Measurements from ENCODE around the gene STK39.

Gene STK39

DNA sequence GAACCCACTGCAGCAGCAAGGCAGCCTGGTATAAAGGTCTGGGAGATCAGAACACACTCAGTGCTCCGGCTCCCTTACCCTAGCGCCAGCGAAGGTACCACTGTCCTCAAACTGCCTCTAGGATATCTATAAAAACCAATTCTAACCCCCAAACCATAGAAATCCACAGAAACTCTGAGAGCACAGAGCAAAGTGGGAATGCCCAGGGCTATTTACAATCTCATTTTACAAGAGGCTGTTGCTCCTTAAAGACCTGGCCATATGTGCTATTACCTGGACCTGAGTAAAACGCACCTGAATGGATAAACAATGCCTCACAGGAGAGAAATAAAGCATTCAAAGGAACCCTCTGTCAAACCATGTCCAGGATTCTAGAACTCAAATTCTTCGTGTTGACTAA lies 4.3 kb downstream of the STK39 start:
- peak; percentile 7 for DNase-seq (ENCODE audit: low read depth, low spot score)

DNA sequence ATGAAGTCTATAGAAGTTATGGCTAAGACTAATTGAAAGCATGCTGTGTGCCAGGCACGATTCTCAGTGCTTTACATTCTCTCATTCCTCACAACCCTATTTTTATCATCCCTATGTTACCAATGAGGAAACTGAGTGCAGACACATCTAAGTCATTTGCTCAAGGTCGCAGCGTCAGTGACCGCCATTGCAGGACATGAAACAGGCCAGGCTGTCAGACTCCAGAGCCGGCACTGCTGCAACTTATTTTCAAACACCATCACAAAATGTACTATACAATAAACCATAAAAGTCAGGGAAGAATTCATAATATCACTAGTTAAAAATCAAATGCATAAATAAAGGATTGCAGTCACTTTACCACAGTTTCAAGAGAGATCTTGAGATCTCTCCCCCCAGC lies 5.6 kb downstream of the STK39 start:
- no peak for DNase-seq (ENCODE audit: low read depth, low spot score)

DNA sequence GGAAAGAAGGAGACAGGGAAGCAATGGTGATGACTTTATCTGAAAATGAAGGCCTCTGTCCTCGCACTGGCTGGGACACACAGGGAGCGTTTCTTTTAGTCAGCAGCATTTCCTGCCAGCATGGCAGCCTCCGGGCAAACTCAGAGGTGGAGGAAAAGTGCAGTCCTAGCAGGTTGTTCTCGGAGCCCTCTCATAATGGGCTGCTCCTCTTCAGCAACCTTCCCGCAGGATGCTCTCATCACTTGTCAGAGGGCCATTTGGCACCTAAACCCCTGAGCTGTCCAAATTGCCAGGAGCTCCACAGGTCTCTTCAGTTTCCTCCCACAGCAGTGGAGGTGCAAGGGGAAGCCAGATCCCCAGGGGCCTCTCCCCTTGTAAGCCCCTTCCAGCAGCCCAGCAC lies 6.2 kb downstream of the STK39 start:
- peak; percentile 68 for DNase-seq (ENCODE audit: low read depth, low spot score)

DNA sequence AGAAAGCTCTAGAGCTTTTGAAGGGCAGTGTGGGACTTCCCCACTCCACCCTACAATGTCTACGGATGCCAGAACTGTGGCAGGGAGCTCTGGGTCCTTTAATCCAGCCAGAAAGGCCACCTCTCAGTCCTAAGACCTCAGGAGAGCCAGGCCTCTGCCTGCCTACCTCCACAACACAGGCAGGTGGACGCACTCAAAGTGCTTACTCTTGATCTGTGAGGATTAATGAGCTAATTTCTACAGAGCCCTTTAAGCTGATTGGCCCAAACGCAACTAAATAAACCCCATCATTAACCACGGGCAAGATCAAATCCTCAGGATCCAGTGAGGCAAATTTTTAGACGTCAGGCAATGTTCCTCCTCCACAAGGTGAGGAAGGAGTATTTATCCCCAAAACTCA lies 8.1 kb downstream of the STK39 start:
- DNase-seq (ENCODE audit: low read depth, low spot score), result no peak

DNA sequence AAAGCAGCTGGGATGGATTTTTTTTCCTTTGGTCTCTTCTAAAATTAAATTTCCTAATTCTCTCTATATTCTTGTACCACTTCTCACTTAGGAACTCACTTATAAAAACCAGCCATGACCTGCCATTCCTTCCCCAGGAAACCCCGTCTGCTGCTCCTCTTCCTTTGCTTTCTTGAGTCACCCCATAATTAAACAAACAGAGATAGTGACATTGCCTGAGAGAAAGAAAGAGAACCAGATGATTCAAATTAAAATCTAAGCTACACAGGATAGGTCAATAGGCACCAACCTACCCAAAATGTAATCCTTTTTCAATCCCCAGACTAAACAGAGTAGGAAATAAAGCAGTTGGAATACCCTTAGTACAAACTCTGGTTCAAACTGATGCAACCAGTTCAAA lies 9.7 kb downstream of the STK39 start:
- DNase-seq (ENCODE audit: low read depth, low spot score), result no peak

DNA sequence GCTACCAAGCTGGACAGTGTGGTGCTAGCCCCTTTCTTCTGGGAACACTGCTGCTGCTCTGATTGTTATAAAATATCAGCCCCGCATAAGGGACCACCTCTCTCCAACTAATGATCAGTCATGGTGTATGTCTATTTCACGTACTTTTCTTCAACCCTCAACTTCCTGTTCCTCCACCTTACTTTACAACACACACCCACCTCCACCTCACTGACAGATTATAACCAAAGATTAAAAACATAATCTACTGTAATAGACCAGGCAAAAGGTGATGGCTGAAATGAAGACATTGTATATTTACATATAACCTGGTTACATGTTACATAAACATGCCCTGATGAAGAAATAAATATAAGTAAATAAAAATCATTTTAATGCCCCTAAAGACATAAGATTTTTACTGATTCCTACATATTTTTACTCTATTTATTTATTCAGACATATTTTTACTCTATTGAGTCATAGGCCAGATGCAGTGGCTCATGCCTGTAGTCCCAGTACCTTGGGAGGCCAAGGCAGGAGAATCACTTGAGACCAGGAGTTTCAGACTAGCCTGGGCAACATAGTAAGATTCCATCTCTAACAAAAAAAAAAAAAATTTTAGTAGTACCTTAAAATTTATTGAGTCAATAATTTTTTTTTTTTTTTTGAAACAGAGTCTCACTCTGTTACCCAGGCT lies 12.8 kb downstream of the STK39 start:
- DNase-seq (ENCODE audit: low read depth, low spot score), result no peak

DNA sequence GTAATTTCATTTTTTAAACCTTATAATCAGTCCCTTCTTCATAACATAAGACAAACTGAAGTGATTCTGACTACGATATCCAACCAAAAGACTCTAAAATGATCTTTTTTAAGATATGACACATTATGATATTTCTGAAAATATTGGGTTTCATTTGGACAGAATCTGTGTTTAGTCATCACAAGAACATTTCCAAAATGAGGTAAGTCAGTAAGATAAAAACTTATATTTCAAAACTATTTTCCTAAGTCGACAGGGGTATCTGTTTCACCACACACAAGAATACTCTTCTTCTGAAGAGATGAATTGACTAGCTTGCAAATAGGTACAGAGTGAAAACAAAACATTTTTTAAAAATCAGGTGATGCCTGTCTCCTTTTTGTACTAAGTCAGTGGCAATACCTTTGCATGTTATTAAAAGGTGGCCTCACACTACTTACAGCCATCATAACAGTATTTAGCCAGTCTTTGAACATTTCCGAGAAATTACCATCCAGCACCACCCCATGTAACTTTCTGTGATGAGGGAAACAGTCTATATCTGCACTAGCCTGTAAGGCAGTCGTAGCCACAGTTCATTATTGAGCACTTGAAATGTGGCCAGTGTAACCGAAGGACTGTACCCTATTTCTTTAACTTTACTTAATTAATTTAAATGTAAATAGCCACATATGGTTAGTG lies 13.5 kb downstream of the STK39 start:
- no peak for DNase-seq (ENCODE audit: low read depth, low spot score)

DNA sequence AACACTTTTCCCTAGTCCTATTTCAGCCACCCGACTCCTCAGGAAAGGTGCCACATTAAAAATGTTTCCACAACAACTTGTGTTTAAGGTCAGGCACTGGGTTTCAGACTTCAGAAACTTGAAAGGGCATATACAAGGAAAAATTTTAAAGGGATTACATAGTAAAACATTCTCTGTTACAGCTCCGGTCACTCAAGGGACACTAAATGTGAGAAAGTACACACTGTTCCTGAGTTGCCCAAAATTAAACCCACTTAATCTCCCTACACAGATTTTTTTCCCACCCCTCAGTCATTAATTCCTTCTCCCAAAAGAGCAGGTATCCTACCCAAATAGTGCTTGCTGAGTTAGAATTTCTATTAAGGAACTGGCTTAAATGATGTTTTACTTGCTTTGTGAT lies 14.2 kb downstream of the STK39 start:
- no peak for DNase-seq (ENCODE audit: low read depth, low spot score)

DNA sequence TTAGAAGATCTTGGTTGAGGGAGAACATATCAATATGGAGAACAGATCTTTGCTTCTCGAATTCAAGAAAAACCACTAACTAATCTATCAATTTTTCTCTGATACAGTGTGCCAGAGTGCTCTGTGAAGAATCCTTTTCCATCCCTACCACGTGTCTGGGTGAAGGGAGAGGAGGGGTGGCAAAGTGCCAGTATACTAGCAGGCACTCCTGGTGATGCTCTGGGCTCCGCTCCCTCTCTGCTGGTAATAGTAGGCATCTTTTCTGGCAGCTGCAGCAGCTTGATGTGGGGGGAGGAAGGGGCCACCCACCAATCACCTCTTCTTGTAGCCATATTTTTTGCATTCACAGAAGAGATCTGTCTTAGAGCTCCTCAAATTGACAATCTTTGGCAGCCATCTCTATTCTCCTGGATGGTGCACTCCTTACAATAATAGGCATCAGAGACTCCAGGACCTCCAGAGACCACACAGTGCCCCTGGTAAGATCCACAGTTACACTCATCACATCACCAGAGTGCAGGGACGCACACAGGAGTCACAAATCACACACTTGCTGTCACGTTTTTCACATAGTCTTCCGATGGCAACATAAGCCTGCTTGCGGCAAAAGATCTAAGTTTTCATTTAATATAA lies 15.7 kb downstream of the STK39 start:
- DNase-seq (ENCODE audit: low read depth, low spot score), result no peak

DNA sequence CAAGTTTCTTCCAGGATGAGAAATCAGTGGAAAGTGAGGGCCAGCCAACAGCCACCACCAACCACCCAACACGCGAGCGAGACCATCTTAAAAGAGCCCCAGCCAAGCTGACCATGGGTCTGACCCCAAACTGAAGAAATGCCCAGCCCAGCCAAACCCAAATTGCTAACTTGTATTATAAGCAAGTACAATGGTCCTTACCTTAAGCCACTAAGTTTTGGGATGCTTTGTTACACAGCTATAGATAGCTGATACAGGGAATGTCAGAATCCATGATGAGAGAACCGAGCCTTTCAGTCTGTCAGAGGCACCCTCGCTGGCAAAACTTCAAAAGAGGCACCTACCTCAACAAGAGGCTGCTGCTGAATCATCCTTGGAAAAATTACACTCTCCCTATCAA lies 17.0 kb downstream of the STK39 start:
- no peak for DNase-seq (ENCODE audit: low read depth, low spot score)

DNA sequence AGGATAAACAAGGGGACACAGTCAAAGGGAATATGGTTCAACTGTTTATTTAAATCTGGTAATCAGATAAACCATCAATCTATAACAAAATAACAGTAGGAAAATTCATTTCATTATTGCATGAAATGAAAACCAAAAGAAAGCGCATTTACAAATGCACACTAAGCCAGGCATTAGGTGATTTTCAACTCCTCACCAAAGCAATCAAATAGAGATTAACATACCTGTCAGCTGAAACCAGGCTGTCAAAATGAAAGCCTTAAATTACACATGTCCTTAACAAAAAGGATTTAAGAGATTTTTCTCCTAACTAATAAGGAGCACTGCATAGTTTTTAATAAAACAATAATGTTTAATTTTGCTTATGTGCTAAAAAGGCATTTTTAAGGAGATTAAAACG lies 23.0 kb downstream of the STK39 start:
- no peak for DNase-seq (ENCODE audit: low read depth, low spot score)

DNA sequence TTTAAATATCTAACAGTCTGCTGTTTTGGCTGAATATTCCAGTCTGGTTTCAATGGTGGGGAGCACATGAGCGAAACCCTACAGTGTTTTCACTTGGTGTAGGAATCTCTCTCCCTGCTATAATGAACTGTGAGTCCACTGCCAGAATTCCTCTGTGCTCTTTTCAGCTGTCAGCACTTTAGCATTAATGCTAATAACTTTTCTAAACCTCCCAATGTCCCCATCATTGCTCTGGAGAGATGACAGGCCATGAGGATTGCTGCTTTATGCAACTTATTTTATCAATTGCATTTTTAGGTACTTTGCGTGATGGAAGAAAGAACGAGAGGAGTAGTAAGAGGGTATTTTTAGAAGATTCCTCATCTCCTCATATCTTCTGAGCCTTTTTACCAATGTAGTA lies 25.3 kb downstream of the STK39 start:
- DNase-seq (ENCODE audit: low read depth, low spot score), result no peak

DNA sequence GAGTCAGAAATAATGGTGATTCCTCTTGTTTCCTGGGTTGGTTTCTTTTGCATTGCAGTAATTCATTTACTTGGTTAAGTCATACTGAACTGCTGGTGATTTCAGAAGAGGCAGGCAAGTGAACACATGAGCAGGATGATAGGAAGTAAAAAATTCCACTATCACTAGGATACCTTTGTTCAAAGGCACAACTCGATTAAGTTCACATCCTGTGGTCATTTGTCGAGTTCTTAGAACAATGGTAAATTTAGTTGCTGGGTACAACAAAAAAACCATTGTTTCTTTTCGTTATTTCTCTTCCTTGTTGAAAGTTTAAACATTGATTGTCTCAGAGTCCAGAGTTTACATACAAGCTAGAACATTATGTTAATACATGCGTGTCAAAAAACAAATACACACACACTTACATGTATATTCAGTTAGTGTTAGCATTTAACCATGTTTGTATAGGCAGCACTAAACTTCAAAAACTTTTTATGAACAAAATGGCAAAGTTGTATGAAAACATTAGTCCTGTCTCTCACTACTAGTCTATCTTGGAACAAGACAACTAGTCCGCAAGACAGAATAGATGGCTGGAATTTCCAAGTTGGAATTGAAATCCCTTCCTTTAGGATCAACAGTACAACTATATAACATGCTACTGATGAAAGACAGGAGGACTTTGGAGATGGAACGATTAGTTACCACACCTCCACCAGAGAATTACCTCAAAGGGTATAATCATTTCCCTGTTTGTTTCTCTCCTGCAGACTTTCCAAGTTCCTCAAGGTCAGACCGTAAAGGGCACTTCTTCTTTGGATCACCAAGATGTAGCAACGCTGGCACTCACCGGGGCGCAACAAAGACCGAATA lies 26.2 kb downstream of the STK39 start:
- no peak for DNase-seq (ENCODE audit: low read depth, low spot score)

DNA sequence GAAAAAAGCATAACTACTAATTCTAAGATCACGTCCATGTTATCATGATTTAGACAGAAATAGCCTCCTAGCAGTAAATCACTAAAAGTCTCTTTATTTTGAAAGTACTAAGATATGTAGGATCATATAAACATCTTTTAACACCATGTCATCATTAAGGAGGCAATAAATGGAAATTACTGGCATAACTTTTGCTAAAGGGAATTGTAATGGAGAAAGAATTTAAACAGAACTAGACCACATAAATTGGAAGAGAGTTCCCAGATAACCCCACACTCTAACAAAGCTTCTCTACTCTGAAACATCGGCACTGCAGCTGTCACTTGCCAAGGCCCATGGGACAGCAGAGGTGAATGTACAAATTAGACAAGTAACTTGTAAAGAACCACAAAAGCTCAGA lies 29.5 kb downstream of the STK39 start:
- no peak for DNase-seq (ENCODE audit: low read depth, low spot score)

DNA sequence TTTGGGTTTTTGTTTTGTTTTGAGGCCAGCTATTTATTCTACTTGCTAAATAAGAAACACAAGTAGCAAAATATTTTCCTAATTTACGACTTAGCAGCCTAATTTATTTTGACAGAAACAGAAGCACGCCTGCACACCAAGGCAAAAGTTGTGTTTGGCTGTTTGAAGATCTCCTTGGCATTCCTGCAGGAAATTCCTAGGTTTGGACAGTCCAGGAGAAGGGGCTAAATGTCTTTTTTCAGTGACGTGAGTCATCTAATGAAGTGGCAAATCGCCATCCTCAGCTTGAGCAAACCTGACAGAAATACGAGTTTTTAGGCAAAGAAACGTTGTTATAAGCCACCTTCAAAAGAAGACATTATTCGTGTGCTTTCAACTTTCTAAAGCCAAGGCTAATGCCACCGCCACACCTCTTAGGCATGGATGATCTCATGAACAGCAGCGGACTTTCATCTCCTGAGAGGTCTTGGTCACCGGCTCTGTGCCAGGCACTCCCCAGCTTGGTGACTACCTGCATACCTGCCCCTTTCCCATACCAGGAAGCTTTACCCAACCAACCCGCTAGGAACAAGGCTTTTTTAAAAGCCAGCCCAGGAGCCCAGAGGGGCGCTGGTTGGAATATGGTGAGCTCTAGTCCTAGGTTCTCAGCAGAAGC lies 30.9 kb downstream of the STK39 start:
- no peak for DNase-seq (ENCODE audit: low read depth, low spot score)

DNA sequence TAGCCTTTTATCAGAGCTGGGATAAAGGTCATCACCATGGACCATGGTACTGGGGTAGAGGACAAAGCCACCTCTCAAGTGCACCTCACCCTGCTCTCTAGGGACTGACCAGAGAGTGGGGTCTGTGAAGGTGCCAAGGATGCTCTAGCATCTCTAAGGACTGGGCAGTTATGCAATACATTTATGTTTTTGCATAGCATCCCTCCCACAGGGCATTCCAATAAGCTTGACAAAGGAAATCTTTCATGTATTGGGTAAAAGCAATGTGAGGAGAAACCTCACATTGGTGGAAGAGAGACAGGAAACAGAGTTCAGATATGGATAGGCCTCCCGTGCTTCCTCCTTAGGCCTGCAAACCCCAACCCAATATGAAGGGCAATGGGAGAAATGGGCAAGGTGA lies 31.6 kb downstream of the STK39 start:
- no peak for DNase-seq (ENCODE audit: low read depth, low spot score)

DNA sequence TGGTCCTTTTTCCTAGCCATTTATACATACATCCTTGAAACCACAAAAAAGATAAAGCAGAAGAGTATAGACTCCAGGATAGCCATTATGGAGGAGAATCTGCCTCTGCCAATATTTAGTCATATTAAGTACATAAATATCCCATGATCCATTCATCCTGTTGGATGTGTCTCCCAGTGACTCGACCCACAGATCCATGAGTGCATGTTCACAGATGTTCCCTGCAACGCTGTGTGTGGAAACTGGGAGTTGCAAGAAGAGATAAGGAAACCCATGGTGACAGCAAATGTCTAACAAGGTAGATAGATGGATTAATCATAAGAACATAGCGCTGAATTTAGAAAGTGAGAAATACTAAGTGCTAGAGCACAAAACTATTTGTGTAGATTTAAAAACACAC lies 34.5 kb downstream of the STK39 start:
- no peak for DNase-seq (ENCODE audit: low read depth, low spot score)

DNA sequence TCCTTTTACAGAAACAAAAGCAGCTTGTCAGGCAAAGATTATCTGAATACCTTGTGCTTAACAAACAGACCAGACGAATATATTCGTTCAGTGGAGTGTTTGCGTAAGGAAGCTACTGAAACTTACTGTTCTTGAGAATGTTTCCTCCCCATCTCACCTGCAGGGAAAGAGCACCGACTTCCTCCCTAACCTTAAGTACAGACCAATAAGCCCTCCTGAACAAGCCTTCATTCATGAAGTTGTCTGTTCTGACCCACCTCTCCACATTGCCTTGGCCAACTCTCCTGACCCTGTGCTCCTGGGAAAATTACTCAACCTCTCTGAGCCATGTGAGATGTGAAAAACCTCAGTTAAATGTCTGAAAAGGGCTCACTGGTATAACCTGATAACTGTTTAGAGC lies 35.2 kb downstream of the STK39 start:
- no peak for DNase-seq (ENCODE audit: low read depth, low spot score)

DNA sequence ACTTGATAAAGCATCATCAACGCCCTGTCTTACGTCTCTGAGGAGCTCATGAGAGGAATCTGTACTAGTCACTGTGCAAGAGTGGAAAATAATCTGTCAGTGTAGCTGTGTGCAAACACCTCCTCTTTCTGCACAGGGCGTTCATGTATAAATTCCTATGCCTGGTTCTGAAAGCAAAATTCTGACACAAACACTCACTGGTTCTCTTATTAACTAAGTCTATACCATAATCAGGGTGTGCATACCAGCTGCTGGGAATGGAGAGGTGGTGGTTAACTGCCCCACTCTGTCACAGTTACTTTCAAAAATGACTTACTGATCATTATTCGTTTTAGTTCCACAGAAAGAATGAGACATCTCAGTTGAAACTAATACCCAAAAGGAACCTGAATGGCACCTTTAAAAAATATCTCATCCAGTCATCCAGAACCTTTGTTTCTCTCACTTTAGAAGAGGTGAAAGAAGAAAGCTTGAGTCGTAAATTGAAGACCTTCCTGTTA lies 35.7 kb downstream of the STK39 start:
- no peak for DNase-seq (ENCODE audit: low read depth, low spot score)

DNA sequence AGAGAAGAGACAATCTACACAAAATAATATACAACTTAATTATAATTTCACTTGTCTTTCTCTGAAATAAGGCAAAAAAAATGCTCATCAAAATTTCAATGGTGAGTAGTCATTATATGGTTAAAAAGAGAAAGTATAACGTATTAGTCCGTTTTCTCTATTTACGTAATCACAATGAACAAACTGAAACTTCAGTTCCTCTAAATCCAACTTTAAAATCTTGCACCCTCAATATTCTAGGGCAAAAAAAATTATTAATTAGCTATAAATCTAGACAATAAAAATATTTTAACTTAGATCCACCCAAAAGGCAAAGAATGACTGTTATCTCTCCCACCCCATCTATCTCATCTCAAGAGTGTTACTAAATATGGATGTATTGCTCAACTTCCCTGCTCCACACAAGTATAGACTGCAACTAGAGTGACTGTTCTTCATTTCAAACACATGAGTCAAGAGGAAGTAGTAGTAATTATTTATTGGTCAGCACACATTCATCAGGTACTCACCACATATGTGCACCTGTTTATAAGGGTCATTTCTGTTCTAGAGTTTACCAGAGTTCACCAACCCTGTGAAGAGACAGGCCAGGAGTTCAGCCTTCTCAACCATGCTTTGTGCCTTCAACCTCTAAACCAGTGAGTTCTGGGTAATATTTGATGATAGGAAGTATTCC lies 36.4 kb downstream of the STK39 start:
- DNase-seq (ENCODE audit: low read depth, low spot score), result no peak
